Measurements from ENCODE around the gene RNF121. TPM values are rescaled to one million over a fixed set of nuclear protein-coding genes. Genes with fewer than 3 reads are reported as not detected.

RNF121 gene
- polyA plus RNA-seq, 1 donor from 2014 or later = 13.6 TPM

DNA sequence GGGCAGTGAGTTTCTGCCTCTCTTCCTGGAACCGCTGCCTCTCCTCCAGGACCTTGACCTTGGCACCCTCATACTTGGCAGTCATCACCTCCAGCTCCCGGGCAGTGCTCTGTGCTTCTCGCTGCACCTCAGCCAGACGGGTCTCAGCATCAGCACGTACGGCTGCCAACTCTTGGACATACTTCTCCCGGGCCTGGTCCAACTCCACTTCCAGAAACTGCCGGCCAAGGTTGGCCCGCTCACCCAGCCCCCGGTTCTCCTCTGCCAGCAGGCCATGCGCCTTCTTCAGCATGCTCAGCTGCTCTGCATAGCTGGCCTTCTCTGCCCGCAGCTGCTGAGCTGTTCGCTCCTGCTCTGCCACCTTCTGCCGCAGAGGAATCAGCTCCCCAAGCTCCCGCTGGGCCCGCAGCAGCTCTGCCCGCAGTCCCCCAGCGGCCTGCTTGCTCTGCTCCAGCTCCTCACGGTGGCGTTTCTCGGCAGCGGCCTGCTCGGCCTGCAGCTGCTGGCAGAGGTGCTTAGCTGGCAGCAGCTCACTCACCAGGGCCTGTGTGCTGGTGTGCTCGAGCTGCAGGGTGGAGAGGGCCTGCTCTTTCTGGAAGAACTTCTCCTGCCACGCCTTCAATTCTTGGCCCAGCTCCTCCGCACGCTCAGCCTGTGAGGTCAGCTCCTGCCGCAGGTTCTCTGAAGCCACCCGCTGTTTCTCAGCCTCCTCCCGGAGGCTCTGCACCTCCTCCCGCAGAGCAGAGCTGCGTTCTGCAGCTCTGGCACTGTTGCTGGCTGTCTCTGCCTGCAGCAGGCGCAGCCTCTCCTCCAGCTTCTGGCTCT is 84.3 kb downstream of the RNF121 start:
- Mint-ChIP-seq H3K27me3 (no peaks in the 10 kb centered on the region), H3K36me3 (peaks cover 7% of the 10 kb centered on the region), H3K4me1 (peaks cover 0 to 1% (median 0%) of the 10 kb centered on the region in 3 donors), H3K4me3 (no peak overlapping the region), H3K9me3 (no peaks in the 10 kb centered on the region), H3K27ac (peak overlapping the region in 1 of 3 donors; percentile 50)

DNA sequence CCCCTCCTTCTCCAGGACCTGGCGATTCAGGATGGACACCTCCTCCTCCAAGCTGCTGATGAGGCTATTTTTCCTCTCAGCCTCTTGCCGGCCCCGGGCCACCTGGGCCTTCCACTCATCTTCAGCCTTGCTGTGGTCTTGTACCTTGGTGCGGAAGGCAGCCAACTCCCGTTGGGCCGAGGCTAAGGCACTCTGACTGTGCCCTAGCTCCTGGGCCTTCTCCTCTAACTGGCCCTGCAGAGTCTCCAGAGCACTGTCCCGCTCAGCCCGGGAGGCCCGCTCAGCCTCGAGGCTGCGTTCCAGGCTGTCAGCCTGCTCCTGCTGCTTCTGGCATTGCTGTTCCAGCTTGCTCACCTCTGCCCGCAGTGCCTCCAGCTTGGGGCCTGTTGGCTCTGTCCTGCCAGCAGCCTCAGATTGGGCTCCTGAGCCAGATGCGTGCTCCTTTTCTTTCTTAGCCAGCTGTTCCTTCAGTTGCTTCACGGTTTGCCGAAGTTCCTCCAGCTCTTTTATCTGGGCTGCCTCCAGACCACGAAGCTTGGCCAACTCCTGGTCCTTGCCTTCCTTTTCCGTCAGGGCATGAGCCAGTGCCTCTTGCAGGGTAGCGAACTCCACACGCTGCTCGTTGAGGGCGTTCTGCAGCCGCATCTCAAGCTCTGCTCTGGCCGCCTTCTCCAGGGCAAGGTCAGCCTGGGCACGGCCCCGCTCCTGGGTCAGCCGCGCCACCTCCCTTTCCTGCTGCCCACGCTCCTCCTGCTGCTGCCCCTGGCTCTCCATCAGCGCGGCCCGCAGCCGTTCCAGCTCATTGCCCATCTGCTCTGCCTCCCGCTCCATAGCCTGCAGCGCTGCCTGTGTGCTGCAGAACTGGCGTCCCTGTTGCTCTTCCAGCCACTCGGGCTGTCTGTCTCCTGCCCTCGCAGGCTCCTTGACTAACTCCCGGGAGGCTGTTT is 85.2 kb downstream of the RNF121 start:
- peak overlapping the region in 2 of 3 donors; percentile 23 to 50 for H3K27ac Mint-ChIP-seq
- H3K27me3 Mint-ChIP-seq = no peaks in the 10 kb centered on the region
- peaks cover 9% of the 10 kb centered on the region for H3K36me3 Mint-ChIP-seq
- no peaks in the 10 kb centered on the region for H3K9me3 Mint-ChIP-seq
- H3K4me3 Mint-ChIP-seq = no peak overlapping the region
- peaks cover 0 to 1% (median 0%) of the 10 kb centered on the region in 3 donors for H3K4me1 Mint-ChIP-seq

DNA sequence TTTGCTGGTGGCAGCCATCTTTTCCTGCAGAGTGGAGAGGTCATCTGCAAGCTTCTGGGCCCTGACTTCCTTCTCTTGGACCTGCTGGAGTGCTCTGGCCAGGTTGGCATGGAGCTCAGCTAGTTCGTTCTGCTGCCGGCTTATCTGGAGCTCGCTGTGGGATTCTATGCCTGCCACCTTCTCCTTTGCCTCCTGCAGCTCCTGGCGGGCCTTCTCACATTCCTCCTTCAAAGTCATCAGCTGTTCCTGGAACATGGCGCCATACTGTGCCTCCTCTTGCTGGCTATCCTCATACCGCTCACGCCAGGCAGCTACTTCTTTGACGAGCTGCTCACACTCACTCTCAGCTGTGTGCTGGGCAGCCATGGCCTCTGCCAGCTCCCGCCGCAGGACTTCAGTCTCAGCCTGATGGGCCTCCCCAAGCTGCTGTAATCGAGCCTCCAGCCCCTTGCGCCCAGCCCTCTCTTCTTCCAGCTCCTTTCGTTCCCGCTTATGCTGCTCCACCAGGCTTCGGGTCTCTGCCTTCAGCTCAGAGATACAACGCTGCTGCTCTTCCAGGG is 86.0 kb downstream of the RNF121 start:
- Mint-ChIP-seq H3K27me3 (no peaks in the 10 kb centered on the region), H3K4me1 (peaks cover 0 to 1% (median 0%) of the 10 kb centered on the region in 3 donors), H3K36me3 (peaks cover 9% of the 10 kb centered on the region), H3K27ac (peak overlapping the region in 1 of 3 donors; percentile 50), H3K4me3 (peak overlapping the region in 1 of 4 donors; percentile 21), H3K9me3 (no peaks in the 10 kb centered on the region)

DNA sequence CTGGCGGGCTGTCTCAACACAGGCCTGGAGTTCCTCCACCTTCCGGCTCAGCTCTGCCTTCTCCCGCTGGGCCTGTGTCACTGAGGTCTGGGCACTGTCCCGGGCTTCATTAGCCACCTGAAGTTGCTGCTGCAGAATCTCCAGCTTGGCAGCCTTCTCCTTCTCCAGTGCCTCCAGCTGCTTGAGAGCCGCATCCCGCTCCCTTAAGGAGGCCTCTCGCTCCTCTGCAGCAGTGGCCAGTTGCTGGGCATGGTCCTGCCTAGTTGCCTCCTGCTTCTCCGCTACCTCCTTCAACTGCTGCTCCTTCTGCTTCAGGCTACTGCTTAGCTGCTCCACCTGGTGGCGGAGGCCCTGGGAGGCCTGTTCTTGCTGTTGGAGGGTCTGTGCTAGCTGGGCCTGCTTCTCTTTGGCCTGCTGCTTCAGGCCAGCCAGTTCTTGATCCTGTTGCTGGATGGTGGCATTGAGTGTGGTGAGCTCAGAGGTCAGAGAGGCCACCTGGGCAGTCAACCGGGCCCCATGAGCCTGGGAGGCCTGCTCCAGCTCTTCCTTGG is 86.7 kb downstream of the RNF121 start:
- peak overlapping the region in 2 of 3 donors; percentile 8 to 76 for H3K27ac Mint-ChIP-seq
- peaks cover 9% of the 10 kb centered on the region for H3K36me3 Mint-ChIP-seq
- no peak overlapping the region for H3K4me3 Mint-ChIP-seq
- no peaks in the 10 kb centered on the region for H3K9me3 Mint-ChIP-seq
- H3K27me3 Mint-ChIP-seq = no peaks in the 10 kb centered on the region
- peaks cover 0 to 1% (median 0%) of the 10 kb centered on the region in 3 donors for H3K4me1 Mint-ChIP-seq

DNA sequence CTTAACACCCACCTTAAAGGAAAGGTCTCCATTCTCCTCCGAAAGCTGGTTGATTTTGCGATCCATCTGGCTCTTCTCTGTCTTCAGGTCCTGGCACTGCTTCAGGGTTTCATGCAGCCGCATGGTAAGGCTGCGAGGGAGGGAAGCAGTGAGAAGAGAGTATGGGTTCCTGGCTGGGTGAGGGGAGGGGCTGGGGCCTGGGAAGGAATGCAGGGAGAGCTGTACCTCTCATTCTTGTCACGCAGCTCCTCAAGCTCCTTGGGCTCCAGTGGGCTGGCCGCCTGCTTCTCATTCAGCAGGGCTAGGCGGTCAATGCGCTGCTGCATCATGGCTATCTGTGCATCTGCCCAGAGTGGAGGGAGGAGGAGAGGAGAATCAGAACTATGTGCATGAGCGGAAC is 89.3 kb downstream of the RNF121 start:
- Mint-ChIP-seq H3K9me3 (no peaks in the 10 kb centered on the region), H3K36me3 (peaks cover 9% of the 10 kb centered on the region), H3K27ac (no peak overlapping the region), H3K4me1 (peaks cover 0 to 1% (median 0%) of the 10 kb centered on the region in 3 donors), H3K27me3 (no peaks in the 10 kb centered on the region), H3K4me3 (no peak overlapping the region)

DNA sequence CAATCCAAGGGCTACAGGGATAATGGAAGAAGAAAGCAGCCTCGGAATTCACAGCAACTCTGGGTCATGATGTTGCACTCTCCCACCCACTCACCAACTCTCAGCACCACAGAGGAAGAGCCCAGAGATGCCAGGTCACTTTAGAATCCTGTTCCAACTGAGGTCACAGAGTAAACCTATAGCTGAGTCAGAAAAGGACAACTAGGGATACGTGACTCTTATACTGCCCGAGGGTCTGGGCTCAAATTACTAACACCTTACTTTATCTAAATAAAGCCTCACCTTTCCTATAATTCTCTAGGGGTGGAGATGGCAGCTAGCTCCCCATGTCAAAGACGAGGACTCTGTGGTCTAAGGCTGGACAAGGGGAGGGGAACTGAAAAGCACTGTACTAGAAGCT is 94.5 kb downstream of the RNF121 start:
- H3K4me1 Mint-ChIP-seq = peaks cover 0 to 9% (median 0%) of the 10 kb centered on the region in 3 donors
- no peaks in the 10 kb centered on the region for H3K27me3 Mint-ChIP-seq
- H3K36me3 Mint-ChIP-seq = peaks cover 2% of the 10 kb centered on the region
- no peaks in the 10 kb centered on the region for H3K9me3 Mint-ChIP-seq
- no peak overlapping the region for H3K27ac Mint-ChIP-seq
- H3K4me3 Mint-ChIP-seq = no peak overlapping the region

DNA sequence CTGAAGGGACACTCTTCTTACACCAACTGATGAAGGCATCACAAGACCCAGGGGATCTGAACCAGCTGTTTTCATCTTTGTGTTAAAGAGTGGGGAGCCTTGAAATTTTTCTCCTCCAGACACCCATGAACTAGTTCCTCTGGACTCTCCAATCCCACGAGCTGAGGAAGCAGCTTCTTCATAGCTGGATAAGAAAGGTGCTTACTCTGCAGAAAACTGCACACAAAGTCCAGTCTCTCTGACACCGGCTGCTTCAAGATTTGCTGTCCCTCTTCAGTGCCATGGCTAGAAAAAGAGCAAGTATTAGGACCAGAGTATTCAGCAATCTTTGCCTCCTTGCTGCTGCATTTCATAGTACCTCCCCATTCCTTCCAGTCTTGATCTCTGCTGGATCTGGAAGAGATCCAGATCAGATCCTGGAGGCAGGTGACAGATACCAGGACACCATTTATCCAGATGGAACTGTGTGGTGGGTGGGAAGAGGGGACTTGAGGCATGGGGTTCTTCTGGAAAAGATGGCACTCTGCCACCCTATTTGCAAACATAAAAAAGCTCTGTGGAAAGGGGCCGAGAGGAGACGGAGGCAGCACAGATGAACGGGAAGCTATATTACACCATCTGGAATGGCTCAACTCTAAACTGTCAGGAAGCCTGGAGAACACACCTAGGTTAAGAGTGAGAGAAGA is 95.4 kb downstream of the RNF121 start:
- no peaks in the 10 kb centered on the region for H3K27me3 Mint-ChIP-seq
- peaks cover 2% of the 10 kb centered on the region for H3K36me3 Mint-ChIP-seq
- no peaks in the 10 kb centered on the region for H3K9me3 Mint-ChIP-seq
- peaks cover 0 to 11% (median 2%) of the 10 kb centered on the region in 3 donors for H3K4me1 Mint-ChIP-seq
- no peak overlapping the region for H3K4me3 Mint-ChIP-seq
- H3K27ac Mint-ChIP-seq = no peak overlapping the region

DNA sequence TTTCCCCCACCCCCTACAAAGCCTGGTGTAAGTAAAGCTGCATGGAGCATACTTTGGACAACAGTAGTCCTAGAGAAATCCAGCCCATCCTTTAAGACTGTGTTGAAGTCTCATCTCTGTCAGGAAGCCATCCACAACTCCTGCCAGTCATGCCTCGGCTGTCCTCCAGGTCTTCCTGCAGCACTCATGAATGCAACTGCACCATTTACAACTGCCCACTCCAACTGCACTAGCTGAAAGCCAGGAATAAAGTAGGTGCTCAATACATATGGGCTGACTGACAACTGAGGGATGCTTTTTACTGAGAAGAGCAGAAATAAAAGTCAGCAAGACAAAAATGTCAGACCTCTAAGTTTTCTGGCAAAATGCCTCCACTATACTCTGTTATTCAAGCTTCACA is 97.2 kb downstream of the RNF121 start:
- H3K9me3 Mint-ChIP-seq = no peaks in the 10 kb centered on the region
- no peak overlapping the region for H3K27ac Mint-ChIP-seq
- no peak overlapping the region for H3K4me3 Mint-ChIP-seq
- peaks cover 4 to 13% (median 7%) of the 10 kb centered on the region in 3 donors for H3K4me1 Mint-ChIP-seq
- H3K36me3 Mint-ChIP-seq = peaks cover 2% of the 10 kb centered on the region
- H3K27me3 Mint-ChIP-seq = no peaks in the 10 kb centered on the region

DNA sequence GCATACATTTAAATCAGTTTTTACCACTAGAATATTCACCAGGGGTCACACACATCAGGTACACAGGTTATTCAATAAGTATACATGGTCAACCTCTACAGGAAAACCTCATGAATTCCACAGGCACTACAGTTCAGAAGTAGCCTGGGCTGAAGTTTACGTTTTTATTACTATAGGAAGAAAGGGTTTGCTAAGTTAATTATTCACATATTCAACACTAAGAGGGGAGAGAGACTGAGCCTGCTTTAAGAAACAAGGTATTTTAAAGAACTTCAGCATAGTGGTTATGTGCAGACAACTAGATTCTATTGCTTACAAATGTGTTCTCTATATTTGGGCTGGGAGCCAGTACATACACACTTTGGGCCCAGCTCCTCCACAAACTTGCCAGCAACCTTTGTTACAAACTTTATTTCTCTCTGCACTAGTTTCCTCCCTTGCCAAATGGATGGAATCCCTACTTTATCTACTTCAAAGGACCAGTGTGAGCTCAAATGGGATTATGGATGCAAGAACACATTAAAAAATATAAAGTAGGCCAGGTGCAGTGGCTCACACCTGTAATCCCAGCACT is 101.7 kb downstream of the RNF121 start:
- Mint-ChIP-seq H3K27ac (peak overlapping the region in 2 of 3 donors; percentile 40 to 69), H3K4me3 (peak overlapping the region in 1 of 4 donors; percentile 9), H3K9me3 (no peaks in the 10 kb centered on the region), H3K4me1 (peaks cover 7 to 14% (median 8%) of the 10 kb centered on the region in 3 donors), H3K36me3 (no peaks in the 10 kb centered on the region), H3K27me3 (no peaks in the 10 kb centered on the region)

DNA sequence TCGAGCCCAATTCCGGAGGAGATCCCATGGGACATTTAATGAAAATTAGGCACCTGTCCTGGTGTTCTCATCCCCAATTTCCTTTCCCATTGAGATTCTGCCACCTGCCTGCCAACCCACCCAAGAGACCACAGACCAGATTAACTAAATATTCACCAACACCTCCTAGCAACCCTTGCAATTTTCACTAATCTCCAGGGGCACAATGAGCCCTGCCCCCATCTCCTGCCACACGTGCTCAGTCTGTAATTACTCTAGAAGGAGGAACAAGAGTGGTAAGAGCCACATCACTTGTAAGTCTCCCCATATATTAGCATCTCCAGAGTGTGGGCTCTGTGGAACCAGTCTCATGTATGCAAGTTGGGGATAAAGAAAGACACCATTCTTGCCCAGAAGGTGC is 107.8 kb downstream of the RNF121 start:
- Mint-ChIP-seq H3K4me3 (peak overlapping the region in 2 of 4 donors; percentile 3 to 39), H3K27me3 (no peaks in the 10 kb centered on the region), H3K4me1 (peaks cover 14 to 17% (median 15%) of the 10 kb centered on the region in 3 donors)

DNA sequence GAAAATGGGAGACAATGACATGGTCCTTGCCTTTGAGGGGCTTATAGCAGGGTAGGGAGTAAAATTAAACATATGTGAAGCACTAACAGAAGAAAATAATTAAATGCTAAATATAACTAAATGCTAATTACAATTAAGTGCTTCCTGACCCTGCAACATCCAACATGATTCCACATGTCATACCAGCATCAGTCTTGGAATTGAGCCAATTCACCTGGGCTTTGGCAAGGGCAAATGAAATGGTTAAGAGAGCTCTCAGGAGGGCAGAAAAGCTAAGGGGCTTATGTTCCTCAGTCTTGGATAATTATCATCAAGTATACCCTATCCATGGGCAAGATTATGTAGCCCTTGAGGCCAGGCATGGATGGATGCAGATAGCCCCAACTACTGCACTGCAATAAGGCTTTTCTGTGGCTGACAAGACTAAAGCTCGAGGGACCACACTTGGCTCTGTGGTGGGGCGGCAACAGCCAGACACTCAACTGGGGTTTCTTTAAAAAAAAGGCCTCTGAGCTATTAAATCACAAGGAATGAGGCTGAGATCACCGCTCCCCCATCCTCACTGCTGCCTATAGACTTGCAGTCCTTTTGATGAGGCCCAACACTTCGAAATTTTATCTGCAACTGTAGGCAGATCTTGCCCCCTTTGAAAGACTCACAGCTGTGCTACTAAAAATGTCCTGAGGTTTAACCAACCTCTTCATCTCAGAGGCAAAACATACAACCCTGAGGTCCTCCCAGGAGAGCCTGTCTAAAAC is 108.9 kb downstream of the RNF121 start:
- Mint-ChIP-seq H3K36me3 (peaks cover 2% of the 10 kb centered on the region), H3K27ac (no peak overlapping the region), H3K9me3 (no peaks in the 10 kb centered on the region), H3K4me1 (peaks cover 22 to 26% (median 23%) of the 10 kb centered on the region in 3 donors), H3K27me3 (no peaks in the 10 kb centered on the region), H3K4me3 (peak overlapping the region in 1 of 4 donors; percentile 32)

More for the DNA sequence above, 107.8 kb downstream of the RNF121 start:
- H3K9me3 Mint-ChIP-seq = no peaks in the 10 kb centered on the region
- H3K36me3 Mint-ChIP-seq = peaks cover 2% of the 10 kb centered on the region
- H3K27ac Mint-ChIP-seq = peak overlapping the region in 2 of 3 donors; percentile 36 to 50

DNA sequence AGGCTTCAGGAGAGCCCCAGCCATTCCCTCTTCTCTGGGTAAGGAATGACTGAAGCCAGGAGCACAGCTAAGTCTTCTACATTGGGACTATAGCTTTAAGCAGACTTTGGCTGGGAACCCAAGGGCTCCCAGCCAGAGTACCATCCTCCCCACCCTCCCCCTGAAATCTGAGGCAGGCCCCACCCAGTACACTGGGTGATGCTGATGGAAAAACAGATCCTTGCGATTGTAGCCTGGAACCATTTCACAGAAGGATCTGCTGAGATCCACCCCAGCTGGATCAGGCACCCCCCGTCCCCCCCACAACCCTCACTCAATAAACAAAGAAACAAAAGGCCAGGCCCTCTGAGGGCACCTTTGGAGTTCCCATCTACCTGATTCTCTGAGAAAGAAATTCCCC is 109.6 kb downstream of the RNF121 start:
- H3K27ac Mint-ChIP-seq = no peak overlapping the region
- peaks cover 23 to 28% (median 24%) of the 10 kb centered on the region in 3 donors for H3K4me1 Mint-ChIP-seq
- H3K4me3 Mint-ChIP-seq = no peak overlapping the region
- no peaks in the 10 kb centered on the region for H3K27me3 Mint-ChIP-seq
- no peaks in the 10 kb centered on the region for H3K9me3 Mint-ChIP-seq
- H3K36me3 Mint-ChIP-seq = peaks cover 2% of the 10 kb centered on the region
